Head of caudate nucleus (tissue), 42 donors: ENCODE data around the gene WDR48.

Experiments used
- DNase-seq, 42 donors: peaks; one replicate each; pipeline versions ENCODE4 v3.0.0 to v3.0.0-alpha.2; 2020 to 2021; ENCODE audit warnings: mixed read lengths in 7 of 42
- intact Hi-C: fragments of 100-400 bp; cut with DNase I; formaldehyde crosslinking; loops from one replicate; pipeline ENCODE4 v1.15.0; 2022

Gene WDR48

DNA sequence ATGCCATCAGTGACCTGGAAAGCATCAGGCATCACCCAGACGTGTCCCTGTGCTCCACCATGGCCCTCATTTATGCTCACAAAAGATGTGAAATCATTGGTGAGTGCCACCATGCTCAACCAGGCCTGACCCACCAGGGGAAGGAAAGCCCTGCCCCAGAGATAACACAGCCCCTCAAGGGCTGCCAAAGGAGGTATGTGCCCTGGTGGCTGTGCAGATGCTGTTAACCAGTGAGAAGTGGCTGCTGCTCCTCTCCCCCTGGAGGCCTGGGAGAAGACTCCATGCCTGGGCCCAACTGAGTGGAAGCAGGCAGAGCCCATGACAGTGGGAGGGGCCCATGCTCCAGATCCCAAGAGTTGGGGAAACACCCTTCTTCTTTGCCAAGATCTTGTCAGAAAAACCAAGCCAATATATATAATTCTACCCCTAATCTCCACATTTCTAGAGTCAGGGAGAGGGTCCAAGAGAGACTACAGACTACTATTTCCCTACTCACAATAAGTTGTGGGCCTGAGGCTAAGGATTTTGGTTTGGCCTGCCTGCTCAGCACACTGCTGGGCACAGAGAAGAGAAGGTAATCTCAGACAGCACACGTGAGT lies 58.3 kb downstream of the WDR48 start:
- intact Hi-C loops, result no loop called here
- DNase-seq, result peak in 1 of 42 donors; percentile 8

DNA sequence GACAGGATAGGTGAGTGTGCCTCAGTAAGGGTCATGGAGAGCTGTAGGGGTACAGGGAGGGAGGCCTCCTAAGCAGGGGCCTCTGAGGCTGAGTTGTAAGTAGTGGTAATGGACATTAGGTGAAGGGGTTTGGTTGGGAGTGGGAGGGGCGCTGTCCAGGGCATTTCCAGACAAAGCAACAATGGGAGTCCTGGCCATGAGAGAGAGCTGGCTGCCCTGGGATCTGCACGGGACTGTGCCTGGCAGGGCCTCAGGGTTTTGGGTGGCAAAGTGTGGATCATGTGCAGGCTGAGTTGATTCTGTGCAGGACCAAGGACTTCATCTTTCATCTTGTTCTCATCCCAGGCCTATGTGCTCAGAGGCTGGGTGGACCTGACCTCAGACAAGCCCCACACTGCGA lies 60.3 kb downstream of the WDR48 start:
- DNase-seq, result peak in 1 of 42 donors; percentile 4
- intact Hi-C loops, result no loop called here

DNA sequence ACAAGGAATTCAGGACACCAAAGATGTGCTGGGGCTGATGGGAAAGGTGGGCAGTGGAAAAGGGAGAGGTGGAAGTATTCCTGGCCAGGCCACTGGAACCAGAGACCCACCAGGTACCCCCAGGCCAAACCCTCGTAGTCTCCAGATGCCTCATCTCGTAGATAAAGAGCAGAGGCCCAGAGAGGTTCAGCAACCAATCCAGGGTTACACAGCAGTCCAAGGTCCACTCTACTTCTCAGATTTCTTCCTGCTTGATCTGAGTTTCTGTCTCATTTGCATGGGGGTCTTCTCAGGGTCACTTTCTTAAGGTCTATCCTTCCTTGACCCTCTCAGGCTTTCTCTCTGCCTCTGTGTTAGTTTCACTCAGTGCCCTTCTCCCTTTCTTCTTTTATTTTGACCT lies 60.7 kb downstream of the WDR48 start:
- intact Hi-C loops, result no loop called here
- DNase-seq, result peak in 1 of 42 donors; percentile 8

DNA sequence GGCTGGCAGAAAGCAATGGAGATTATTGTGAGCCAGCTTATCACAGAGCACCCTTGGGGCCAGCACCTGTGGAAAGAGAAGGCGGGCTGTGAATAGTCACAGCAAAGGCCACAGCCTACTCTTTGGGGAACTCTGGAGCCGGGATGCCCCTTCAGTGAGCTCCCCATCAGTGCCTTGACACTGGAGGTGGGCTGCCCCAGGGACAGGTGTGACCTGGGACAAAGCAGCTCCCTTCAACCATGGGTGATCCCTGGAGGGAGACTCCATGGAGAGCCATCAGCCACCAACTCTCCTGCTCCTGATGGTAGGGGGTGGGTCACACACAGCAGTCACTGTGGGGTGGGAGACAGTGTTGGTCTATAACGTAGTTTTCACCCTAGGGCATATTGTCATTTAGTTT lies 61.5 kb downstream of the WDR48 start:
- DNase-seq, result no peak
- intact Hi-C loops, result no loop called here

DNA sequence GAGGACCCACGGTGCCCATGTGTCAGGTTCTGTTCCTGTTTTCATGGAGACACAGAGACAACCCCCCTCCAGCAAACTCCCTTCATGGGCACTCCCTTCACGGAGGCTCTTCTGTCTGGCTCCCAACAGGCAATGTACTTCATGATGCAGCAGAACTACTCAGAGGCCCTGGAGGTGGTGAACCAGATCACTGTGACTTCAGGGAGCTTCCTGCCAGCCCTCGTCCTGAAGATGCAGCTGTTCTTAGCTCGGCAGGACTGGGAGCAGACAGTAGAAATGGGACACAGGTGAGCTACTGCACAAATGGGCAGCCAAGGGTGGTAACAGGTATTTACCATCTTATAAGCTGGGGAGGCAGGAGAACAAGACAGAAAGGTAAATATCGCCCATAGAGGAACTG lies 62.6 kb downstream of the WDR48 start:
- intact Hi-C loops, result no loop called here
- DNase-seq, result no peak

GRCh38 chr3:39115870-39116269 lies 64.1 kb downstream of the WDR48 start:
- DNase-seq, result no peak
- intact Hi-C loops, result no loop called here

DNA sequence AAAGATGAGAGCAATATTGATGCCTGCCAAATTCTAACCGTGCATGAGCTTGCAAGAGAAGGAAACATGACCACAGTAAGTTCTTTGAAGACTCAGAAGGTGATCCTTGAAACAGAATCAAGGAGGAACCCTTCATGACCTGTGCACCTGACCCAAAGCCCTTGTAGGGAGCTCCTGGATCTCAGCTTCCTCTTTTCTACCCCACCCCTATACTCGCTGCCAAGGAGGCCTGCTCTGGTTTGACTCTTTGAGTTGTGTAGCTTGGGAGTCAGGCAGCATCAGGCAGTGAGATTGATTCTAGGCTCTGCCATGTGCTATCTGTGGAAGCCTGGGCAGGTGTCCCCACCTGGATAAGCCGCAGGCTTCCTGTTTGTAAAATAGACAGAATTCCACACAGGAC lies 66.3 kb downstream of the WDR48 start:
- intact Hi-C loops, result no loop called here
- no peak for DNase-seq

- no peak for DNase-seq
- intact Hi-C loops, result no loop called here
Measured at GRCh38 chr3:39118931-39119660, 67.3 kb downstream of the WDR48 start.

- intact Hi-C loops, result loop anchor here (10.0 kb wide), 1 partner anchor 163 kb away; the partner anchor contains the start of gene CX3CR1
- DNase-seq, result no peak
Measured at GRCh38 chr3:39121621-39122020, 69.8 kb downstream of the WDR48 start.

- DNase-seq, result no peak
- intact Hi-C loops, result loop anchor here (10.0 kb wide), 1 partner anchor 162 kb away; the partner anchor contains the start of gene CX3CR1
Measured at GRCh38 chr3:39122813-39123212, 71.0 kb downstream of the WDR48 start.

GRCh38 chr3:39124876-39125840 lies 73.3 kb downstream of the WDR48 start:
- no peak for DNase-seq

DNA sequence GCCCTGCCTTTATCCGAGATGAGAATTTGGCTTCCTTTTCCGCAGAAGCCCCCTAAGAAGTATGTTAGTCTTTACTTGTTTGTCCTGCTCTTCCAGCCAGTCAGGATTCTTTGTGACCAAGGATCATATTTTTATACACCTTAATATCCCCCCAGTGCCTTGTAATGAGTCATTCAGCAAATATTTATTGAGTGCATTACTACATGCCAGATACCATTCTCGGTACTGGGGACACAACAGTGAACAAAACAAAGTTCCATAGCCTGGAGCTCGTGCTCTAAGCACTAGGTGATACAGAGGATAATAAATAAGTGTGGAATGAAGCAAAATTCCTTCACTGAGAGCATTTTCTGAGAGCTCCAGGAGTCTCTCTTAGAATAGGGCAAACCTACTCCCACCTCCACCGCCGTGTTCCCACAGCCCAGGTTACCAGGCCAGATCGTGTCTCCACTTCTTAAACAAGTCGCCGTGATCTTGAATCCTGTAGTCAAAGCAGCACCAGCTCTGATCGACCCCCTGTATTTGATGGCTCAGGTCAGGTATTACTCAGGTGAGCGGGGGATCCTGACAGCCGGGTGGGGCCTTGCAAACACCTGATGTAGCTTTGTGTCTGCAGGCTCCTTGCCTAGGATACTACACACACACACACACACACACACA lies 74.2 kb downstream of the WDR48 start:
- intact Hi-C loops, result loop anchor here (10.0 kb wide), 1 partner anchor 159 kb away; the partner anchor contains the start of gene CX3CR1
- DNase-seq, result no peak

More at GRCh38 chr3:39124876-39125840, 73.3 kb downstream of the WDR48 start:
- intact Hi-C loops, result loop anchor here (10.0 kb wide), 1 partner anchor 160 kb away; the partner anchor contains the start of gene CX3CR1

DNA sequence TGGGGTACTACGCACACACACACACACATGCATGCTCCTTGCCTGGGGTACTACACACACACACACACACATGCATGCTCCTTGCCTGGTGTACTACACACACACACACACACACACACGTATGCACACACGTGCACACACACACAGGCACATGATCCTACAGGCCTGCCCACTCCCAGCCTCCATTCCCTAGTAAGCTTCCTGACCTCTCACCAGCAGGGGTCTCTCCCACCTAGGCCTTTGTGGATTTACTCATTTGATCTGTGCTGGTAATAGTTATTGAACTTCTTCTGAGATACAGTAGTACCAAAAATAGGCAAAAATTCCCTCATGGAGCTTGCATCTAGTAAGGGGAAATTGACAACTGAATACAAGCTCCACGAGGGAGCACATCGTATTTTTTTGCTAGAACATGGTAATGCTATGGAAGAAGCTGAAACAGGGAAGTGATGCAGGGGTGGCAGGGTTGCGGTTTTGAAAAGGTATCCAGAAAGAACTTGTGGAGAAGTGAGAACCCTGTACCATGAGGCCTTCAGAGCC lies 74.8 kb downstream of the WDR48 start:
- peak in 15 of 42 donors; percentile 41 to 80 (median 56) for DNase-seq
- intact Hi-C loops, result loop anchor here (10.0 kb wide), 1 partner anchor 158 kb away; the partner anchor contains the start of gene CX3CR1

GRCh38 chr3:39127269-39127907 lies 75.6 kb downstream of the WDR48 start:
- no peak for DNase-seq
- intact Hi-C loops, result loop anchor here (10.0 kb wide), 1 partner anchor 157 kb away; the partner anchor contains the start of gene CX3CR1

DNA sequence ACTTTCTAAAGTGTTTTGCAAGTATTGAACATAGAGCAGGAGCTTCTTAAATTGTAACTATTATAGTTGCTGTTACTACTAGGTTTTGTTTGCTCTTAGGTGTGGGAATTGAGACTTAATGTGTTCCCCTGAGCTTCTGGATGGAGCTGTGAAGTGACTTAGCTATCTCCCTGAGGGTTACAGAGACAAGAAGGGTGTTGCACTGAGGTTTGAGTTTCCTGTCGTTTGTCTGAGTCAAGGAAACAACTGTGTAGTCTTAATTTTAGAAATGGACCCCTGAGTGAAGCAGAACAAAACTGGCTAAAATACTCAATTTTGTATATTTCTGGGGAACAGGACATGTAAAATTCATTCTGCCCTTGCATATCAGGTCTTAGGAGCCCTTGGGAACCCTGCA lies 76.1 kb downstream of the WDR48 start:
- no peak for DNase-seq
- intact Hi-C loops, result loop anchor here (10.0 kb wide), 1 partner anchor 157 kb away; the partner anchor contains the start of gene CX3CR1

GRCh38 chr3:39128951-39129350 lies 77.1 kb downstream of the WDR48 start:
- intact Hi-C loops, result loop anchor here (10.0 kb wide), 1 partner anchor 156 kb away; the partner anchor contains the start of gene CX3CR1
- no peak for DNase-seq

DNA sequence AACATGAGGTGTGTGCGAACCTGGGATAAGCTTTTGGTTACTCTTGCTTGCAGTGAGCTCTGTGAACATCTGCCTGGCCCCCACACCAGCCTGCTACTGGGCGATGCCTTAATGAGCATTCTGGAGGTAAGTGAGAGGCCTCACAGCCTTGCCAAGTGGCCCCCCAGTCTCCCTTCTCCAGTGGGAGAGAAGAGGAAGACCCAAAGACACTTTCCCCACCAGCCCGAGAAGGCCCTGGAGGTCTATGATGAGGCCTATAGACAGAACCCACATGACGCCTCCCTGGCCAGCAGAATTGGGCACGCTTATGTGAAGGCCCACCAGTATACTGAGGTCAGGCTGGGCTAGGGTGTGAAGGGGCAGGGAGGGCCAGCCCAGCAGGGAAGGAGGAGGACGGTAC lies 78.2 kb downstream of the WDR48 start:
- intact Hi-C loops, result no loop called here
- no peak for DNase-seq

DNA sequence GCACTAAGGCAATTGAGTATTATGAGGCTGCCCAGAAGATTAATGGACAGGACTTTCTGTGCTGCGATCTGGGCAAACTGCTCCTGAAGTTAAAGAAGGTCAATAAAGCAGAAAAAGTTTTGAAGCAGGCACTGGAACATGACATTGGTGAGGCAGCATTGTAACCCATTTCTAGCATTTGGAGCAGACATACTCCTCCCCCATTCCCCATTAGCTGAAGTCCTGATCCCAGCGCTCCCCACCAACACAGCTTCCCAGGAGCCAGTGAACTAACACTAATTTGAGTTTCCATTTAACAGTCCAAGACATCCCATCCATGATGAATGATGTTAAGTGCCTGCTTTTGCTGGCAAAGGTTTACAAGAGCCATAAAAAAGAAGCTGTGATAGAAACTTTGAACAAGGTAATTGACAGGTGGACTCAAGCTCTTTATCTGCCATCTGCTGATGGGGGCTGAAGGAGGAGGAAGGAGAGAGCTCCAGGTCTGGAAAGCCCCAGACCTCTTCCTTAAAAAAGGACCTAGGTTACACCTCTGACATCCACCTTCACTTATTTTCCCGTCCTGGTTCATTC lies 79.0 kb downstream of the WDR48 start:
- no peak for DNase-seq
- intact Hi-C loops, result no loop called here
